ENCODE measurements around the gene RASA4B.
"Not testable (repeated sequence)": the region's sequence is repeated elsewhere in the genome, so short reads cannot be mapped to it uniquely, and the experiment has no call there.

Gene RASA4B

DNA sequence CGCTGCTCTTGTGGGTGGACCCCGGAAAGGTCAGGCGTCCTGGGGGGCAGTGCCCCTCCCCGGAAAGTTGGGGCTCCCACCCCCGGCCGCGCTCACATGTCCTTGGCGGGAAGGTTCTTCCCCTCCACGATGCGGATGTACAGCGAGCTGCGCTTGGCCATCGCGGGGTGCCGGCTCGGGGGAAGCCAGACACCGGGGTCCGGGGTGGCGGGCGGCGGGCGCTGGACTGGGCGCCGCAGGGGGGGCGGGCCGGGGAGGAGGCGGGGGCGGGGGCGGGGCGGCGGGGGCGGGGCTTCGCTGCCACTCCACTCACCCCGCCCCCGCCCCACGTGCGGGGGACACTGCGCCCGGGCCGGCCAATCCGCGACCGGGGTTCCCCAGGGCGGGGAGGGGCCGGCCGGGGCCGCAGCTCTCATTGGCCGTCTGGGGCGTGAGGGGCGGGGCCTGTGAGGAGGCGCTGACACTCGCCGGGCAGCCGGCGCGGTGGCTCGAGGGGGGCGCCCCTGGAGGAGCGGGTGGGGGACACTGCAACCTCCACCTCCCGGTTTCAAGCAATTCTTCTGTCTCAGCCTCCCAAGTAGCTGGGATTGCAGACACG, at the start of gene RASA4B:
RASA4B (minus strand) TSS at position 228 of the 598 bp plus-strand sequence; CDS start at position 161, 67 bp downstream.
- DNase-seq (ENCODE audit: low spot score) = not testable (repeated sequence)

GRCh38 chr7:102550808-102551422, 33.3 kb upstream of the RASA4B start, which contains the start of gene SPDYE2:
Gene SPDYE2 (plus strand): TSS chr7:102551226. CDS start chr7:102553256, 2,030 bp downstream.
- DNase-seq (ENCODE audit: low spot score) = not testable (repeated sequence)

DNA sequence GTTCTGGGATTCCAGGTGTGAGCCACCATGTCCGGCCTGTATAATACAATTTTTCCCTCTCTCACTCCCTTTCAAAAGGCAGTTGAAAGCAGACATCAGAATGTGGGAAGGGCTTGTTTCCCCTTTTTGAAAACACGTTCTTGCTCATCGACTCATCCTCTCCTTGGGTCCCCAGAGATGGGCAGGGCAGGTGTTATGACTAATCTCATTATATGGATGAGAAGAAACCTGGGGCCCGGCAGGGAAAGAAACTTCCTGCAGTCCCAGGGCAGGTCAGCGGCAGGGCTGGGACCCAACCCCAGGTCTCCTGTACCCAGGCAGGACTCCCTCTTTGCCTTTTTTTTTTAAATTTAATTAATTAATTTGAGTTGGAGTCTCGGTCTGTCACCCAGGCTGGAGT, 28.8 kb upstream of the RASA4B start:
- DNase-seq (ENCODE audit: low spot score) = not testable (repeated sequence)

- DNase-seq (ENCODE audit: low spot score) = not testable (repeated sequence)
Measured at GRCh38 chr7:102545288-102545687, 27.7 kb upstream of the RASA4B start.

DNA sequence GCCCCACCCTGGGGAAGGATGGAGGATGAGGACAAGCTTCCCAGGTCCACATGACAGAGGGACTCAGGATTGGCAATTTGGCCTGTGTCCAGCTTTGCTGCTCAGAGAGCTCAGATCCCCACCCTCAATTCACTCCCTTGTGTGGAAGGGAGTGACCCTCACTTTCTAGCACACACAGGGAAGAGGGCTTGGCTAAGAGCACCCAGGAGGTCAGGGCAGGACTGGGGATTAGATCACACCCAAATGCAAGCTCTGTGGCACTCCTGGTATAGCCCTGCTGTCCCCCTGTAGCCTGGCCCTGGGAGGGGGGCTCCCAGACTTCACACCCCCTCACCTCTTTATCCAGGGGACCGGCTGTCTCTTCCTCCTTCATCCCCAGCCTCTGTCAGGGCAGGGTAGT, 26.8 kb upstream of the RASA4B start:
- not testable (repeated sequence) for DNase-seq (ENCODE audit: low spot score)

GRCh38 chr7:102543596-102543995, 26.0 kb upstream of the RASA4B start, which contains the start of gene UPK3BL2:
Gene UPK3BL2 (minus strand): TSS chr7:102543696. CDS start chr7:102543636, 60 bp downstream.
- DNase-seq (ENCODE audit: low spot score) = not testable (repeated sequence)

- not testable (repeated sequence) for DNase-seq (ENCODE audit: low spot score)
Measured at GRCh38 chr7:102542771-102543170, 25.2 kb upstream of the RASA4B start.

DNA sequence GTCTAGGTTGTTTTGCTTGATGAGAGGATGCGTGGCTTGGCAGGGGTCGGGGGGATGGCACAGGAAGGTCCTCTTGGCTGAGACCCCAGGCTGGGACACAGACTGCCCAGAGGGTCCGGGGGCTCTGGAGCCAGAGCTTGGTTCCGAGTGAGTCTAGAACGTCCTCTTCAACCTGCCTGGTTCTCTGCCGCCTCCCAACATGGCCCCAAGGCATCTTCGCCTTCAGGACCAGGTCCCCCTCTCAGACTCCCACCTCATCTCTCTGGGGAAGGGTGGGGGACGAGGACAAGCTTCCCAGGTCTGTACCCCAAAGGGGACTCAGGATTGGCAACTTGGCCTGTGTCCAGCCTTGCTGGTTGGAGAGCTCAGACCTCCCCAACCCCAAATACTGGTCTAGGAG, 24.5 kb upstream of the RASA4B start:
- not testable (repeated sequence) for DNase-seq (ENCODE audit: low spot score)

- not testable (repeated sequence) for DNase-seq (ENCODE audit: low spot score)
Measured at GRCh38 chr7:102540604-102541003, 23.0 kb upstream of the RASA4B start.

GRCh38 chr7:102535062-102535615, 17.6 kb upstream of the RASA4B start:
- DNase-seq (ENCODE audit: low spot score) = not testable (repeated sequence)

DNA sequence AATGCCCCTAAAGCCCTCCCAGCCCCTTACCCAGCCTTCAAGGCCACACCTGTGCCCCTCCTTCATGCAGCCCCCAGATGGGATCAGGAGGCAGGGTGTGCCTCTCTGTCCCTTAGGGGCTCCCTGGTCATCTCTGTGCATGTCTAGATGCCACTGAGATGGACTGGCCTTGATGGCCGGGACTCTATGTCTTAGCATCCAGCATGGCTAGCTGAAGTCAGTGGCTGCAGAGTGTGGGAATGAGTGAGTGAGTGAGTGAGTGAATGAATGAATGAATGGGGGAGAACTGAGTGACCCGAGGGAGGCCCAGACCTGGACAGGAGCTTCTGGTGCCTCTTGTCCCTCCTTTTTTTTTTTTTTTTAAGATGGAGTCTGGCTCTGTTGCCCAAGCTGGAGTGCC, 14.6 kb upstream of the RASA4B start:
- DNase-seq (ENCODE audit: low spot score) = not testable (repeated sequence)

GRCh38 chr7:102531583-102531982, 14.0 kb upstream of the RASA4B start:
- not testable (repeated sequence) for DNase-seq (ENCODE audit: low spot score)

DNA sequence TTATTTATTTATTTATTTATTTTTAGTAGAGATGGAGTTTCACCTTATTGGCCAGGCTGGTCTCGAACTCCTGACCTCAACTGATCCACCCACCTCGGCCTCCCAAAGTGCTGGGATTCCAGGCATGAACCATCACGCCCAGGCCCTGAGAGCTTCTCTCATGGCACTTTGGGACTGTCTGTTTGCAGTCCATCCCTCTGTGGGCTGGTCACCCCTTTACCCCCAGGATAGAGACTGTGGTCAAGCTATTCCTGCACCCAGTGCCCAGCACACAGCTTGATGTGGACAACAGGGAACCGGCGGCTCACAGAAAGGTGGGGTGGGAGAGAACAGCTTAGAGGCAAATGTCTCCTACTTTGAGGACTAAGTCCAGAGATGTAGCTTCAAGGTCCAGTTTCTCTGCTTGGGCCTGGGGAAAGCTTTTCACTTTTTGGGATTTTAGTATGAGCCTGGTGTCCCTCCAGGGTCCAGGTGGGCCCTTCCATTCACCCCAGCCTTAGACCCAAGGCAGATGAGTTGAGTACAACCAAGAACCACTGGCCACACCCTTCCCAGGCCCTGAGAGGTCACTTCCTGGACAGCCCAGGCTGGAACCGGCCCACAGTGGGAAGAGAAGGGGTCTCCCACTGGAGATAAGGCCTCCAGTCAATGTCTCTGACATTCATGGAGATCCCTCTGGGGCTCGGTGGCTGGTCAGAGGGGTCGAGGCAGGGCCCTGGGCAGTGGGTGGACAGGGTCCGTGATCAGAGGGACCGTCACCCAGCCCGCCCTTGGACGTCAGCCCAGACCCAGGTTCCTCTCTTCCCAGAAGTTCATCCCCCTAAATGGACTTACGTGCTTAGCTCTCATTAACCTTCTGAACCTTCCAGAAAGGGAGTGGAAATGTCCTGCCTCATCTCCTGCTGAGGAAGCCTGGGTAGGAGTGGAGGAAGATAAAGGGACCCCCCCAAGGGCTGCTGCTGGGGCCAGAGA, 10.5 kb upstream of the RASA4B start:
- not testable (repeated sequence) for DNase-seq (ENCODE audit: low spot score)

GRCh38 chr7:102527182-102527581, 9.6 kb upstream of the RASA4B start:
- not testable (repeated sequence) for DNase-seq (ENCODE audit: low spot score)

DNA sequence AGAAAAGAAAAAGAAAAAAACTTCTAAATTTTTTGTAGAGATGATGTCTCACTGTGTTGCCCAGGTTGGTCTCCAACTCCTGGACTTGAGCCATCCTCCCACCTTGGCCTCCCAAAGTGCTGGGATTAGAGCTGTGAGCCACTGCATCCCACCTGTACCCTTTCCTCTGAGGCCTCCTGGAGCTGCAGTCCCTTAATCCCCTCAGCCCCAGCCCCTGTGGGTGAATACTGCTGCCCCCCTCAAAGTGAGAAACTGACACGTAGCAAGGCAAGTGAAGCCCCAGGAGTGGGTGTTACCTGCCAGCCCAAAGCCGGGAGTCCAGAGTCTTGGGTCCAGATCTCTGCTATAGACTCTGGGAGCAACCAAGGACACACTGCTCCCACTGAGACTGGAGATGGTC, 7.2 kb upstream of the RASA4B start:
- not testable (repeated sequence) for DNase-seq (ENCODE audit: low spot score)

DNA sequence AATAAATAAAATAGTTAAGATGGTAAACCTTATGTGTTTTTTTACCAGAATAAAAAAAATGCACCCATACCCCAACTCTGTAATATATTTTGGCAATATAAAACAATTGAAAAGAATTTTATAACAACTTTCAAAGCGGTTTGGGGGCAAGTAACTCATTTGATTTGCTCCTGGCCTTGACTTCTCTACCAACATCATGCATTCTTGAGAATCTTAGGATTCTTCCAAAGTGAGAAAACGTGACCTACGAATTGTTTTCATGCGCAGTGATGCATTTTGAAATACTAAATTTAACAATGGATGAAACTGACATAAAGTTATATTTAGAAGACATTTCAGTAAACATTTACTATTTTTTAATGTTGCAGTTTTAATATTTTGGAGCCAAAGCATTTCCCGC, 3.2 kb upstream of the RASA4B start:
- DNase-seq (ENCODE audit: low spot score) = not testable (repeated sequence)

DNA sequence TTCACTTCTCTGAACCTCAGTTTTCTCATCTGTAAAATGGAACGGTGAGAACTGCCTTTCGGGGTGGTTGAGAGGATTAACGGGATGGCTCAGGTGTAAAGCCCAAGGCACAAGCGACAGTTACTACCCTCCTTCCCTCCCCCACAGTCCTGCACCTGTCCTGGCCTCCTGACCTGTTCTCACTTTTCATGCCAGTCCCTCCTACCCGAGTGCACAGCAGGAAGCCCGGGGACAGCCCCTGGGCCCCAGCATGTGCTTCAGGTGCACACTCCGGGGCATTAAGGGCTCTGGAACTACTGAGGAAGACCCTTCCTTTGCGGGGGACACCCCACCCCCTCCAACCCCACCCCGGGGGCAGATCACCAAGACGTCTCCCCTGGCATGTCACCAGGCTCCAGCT, 626 bp downstream of the RASA4B start:
- DNase-seq (ENCODE audit: low spot score) = not testable (repeated sequence)

- DNase-seq (ENCODE audit: low spot score) = not testable (repeated sequence)
Measured at GRCh38 chr7:102515889-102516288, 1.7 kb downstream of the RASA4B start.

- not testable (repeated sequence) for DNase-seq (ENCODE audit: low spot score)
Measured at GRCh38 chr7:102514881-102515721, 2.5 kb downstream of the RASA4B start.

- DNase-seq (ENCODE audit: low spot score) = peak; percentile 91
Measured at GRCh38 chr7:102512642-102513221, 4.8 kb downstream of the RASA4B start.
